Measurements from ENCODE around the gene KRTAP12-2.

DNA sequence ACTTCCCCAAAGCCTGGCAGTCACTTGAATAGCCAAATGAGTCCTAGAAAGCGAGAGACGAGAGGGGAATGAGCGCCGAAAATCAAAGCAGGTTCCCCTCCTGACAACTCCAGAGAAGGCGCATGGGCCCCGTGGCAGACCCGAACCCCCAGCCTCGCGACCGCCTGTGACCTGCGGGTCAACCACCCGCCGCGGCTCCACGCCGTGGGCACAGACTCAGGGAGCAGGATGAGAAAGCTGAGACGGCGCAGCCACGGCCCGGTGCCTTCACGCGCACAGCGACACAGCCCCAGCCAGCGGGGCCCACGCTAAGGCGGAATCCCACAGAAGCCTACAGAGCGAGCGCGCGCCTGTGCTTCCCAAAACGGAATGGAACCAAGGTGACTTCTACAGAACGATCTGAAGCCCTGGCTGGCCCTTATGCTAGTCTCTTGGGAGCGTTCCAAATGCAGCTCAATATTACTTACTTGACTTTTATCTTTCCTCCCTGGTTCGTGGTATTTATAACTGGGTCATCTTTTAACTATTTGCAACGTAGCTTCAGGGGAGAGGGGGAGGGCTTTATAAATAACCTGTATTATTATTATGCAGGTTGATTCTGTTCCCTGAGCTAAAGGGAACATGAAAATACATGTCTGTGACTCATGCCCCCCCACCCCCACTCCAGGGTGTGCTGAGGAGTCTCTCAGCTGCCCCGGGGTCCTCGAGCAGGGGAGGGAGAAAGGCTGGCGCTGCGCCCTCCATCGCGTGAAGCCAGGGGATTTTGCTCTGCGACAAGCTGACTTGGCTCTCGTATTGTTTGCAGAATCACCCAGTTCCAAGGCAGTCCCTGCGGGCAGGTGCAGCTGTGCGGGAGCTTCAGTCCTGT lies 42.9 kb upstream of the KRTAP12-2 start:
- TF ChIP-seq, protein P1, sequence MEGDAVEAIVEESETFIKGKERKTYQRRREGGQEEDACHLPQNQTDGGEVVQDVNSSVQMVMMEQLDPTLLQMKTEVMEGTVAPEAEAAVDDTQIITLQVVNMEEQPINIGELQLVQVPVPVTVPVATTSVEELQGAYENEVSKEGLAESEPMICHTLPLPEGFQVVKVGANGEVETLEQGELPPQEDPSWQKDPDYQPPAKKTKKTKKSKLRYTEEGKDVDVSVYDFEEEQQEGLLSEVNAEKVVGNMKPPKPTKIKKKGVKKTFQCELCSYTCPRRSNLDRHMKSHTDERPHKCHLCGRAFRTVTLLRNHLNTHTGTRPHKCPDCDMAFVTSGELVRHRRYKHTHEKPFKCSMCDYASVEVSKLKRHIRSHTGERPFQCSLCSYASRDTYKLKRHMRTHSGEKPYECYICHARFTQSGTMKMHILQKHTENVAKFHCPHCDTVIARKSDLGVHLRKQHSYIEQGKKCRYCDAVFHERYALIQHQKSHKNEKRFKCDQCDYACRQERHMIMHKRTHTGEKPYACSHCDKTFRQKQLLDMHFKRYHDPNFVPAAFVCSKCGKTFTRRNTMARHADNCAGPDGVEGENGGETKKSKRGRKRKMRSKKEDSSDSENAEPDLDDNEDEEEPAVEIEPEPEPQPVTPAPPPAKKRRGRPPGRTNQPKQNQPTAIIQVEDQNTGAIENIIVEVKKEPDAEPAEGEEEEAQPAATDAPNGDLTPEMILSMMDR (optimal IDR thresholded peaks at IDR 0.05 in 1 of 3, IDR thresholded peaks at IDR 0.05 in 1 of 3, conservative IDR thresholded peaks at IDR 0.05 in 1 of 3; ENCODE audit: extremely low read depth in 1 of 3, insufficient read depth in 2 of 3, low read length in 3 of 3): no peak
- no peak for TF ChIP-seq EZH2 (IDR thresholded peaks at IDR 0.05; ENCODE audit: low read length)
